GM21619 (cell line): Measurements from ENCODE around the gene ECM2.

Experiments
- ATAC-seq: cut with Tn5 transposase; IDR thresholded peaks from one replicate; pipeline ENCODE4 v1.9.1; 2021; ENCODE audit not compliant: unreplicated experiment

The ECM2 gene

DNA sequence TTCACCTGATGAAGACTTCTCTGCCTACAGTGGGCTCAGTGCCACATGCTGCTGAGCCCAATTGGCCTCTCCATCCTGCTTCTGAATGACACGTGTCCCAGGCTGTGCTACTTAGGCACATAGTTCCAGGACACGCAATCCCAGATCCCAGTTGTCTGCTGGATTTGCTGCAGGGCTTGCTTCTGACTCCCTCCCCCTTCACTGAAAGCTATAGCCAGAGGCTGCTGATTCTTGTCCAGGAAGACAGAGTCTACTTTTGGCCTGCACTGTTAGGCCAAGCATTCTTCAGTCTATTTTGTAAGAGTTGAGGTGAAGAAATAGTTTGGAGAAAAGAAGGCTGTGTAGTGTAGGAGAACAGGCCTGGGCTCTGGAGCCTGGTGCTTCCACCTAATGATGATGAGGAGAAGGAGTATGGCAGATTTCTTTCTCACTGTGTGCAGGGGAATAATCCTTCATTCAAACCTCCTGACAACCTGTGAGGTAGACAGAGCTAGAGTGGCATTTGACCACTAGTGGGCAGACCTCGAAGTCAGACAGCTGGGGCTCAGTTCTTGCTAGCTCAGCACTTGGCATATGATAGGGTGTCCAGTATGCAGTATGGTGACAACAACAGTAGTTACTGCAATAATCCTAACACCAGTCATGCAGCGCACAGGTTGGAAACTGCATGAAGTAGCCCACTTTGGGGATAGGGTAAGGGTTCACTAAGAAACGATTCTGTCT is 34.0 kb downstream of the ECM2 start:
- ATAC-seq: no peak

- ATAC-seq: no peak
Measured at GRCh38 chr9:92500725-92501124, 35.1 kb downstream of the ECM2 start.

GRCh38 chr9:92499701-92500100 is 36.1 kb downstream of the ECM2 start:
- ATAC-seq: no peak

DNA sequence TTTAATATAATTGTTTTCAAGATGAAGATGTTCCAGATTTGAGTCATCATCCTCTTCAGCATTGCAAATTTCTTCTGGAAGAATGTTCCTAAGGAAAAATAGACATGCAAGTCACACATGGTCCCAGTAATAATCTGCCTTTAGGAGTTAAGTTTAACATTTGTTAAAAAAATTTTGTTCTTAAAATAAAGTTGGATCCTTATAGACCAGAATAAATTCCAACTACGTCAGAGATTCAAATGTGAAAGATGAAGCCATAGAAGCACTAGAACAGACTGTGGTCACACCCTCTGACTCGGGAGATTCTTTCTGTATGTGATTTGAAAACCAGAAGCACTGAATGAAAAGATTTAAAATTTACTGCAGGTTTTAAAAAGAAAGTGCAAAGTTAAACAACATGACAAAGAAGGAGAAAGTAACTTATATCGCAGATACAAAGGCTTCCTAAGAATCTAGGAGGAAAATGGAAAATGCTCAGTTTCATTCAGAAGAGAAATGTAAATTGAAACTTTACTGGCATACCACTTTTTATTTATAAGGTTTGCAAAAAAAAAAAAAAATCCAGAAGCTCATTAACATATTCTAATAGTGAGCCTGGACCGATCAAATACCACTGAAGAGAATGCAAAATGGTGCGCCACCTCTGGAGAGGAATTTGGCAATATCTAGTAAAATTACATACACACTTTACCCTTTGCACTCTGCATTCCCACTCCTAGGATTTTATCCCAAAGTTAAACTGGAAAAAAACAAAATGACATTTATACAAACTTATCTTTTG is 39.2 kb downstream of the ECM2 start:
- ATAC-seq: no peak

DNA sequence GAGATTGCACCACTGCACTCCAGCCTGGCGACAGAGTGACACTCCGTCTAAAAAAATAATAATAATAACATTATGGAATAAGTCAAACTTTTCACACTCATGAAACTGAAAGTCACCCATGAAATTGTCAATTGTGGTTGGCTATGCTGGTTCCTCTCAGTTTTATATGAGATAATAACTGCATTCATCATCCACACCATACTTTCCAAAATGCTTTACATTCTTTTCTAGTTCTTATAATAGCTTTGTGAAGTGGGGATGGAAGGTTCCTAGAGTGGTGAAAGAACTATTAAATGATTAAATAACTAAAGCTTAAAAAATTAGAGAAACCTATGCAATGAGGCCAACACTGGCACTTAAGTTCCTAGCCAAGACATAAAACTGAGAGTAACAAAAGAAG is 40.9 kb downstream of the ECM2 start:
- no peak for ATAC-seq

- ATAC-seq: no peak
Measured at GRCh38 chr9:92493749-92494387, 41.9 kb downstream of the ECM2 start.

DNA sequence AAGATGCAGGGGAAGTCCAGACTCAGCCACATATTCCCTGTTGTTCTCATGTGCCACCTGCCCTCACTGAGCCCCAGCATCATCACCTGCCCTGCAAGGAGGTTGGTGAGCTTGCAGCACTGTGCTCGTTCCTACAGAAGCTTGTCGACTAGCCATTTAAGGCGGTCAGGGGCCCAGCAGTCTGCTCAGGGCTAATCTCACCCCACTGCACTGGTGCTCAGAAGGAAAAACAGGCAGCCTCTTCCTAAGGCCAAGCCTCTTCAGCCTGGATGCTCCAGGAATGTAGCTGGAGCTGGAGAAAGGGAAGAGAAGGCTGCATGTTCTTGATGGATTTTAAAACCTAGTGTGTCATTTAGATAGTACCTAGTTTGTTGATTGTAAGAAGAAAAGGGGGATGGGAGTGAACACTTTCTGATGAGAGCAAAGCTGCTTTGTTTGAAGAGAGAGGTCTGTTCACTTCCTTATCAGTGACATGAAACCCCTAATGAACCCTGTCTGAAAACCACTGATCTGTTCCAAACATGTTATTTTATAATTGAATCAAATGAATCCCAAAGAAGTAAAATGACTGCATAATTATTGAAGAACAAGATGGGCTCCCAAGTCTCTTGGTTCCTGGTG is 42.9 kb downstream of the ECM2 start:
- no peak for ATAC-seq

- ATAC-seq: no peak
Measured at GRCh38 chr9:92488681-92489550, 46.9 kb downstream of the ECM2 start.

DNA sequence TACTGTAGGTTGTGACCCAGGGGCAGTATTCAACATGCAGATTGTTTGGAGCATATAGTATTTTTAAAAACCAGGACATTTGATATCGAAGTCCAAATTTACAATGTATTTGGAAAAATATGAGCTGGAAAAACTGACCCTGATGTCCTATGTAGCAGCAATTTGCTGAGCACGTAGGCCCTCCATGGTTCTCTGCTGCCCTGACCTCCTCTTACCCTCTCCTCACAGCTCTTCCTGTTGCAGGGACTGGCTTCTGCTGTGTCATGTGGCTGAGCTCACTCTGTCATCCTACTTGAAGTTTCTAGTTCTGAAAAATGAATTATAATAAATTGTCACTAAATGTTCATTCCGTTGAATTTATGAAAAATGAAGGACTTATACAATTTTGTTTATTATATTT is 49.4 kb downstream of the ECM2 start:
- ATAC-seq: no peak

DNA sequence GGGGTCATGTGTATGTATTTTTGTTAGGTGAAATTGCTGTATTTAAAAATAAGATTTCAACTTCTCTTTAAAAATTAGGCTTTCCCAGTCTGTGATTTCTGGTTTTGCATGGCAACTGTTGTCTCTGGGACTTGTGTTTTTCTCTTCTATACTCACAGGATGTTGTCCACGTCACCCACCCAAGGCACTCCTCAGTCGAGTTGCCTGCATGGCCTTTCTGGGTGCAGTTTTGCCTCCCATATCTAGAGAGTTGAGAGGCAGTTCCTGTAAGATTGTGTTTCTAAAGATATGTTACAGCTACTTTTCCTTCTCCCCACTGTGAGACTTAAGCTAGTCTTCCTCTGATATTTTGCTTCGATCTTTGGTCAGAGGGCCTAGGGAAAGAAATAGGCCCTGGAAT is 51.2 kb downstream of the ECM2 start:
- no peak for ATAC-seq

DNA sequence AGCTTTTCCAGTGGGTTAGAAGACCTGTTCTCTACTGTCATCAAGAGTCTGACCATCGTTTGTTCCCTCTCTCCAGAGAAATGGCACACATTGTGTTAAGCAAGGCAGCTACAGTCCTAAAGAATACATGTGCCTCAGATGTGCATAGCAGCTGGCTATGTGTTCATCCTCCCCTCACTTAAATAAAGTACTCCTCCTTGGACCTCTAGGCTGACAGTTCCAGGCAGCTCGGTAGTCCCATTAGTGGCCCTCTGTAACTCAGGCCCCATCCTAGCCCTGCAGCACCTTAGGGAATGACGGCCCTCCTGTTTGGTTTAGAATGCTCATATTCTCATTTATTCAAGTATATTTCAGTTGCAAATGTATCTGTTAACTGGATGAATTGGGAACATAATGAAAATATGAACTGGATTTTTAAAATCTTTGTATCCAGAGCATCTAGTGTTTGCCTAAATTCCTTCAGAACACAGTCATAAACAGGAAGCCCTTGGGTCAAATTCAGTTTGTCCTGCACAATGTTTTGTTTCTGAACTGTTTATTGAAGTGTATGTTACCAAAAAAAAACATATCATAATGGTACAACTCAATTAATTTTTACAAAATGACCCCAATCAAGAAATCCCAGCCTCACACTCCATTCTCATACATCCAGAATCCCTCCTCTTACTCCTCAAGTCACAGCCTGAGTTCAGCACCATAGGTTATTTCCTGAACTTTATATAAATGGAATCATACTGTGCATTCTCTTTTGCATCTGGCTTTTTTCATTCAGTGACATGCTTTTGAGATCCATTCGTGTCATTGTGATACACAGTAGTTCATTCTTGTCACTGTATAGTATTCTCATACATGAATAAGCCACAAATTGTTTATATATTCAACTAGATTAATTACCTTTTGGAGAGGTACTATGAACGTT is 51.9 kb downstream of the ECM2 start:
- ATAC-seq: no peak

DNA sequence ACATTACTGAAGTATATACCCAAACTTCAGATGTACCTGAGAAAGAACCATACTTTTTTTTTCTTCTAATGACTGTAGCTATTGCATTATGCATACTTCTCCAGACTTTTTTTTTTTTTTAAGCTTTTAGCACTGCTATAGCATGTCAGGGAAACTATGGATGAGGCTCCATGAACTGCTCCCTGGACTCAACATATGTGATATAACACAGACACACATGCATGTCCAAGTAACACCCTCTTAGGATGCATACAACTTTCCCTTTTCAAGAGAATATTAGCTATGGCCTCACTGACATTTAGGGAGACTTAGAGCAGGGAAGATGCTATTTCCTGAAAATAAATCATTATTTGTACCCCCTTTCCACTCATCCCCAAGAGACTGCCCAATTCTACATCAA is 53.0 kb downstream of the ECM2 start:
- no peak for ATAC-seq

DNA sequence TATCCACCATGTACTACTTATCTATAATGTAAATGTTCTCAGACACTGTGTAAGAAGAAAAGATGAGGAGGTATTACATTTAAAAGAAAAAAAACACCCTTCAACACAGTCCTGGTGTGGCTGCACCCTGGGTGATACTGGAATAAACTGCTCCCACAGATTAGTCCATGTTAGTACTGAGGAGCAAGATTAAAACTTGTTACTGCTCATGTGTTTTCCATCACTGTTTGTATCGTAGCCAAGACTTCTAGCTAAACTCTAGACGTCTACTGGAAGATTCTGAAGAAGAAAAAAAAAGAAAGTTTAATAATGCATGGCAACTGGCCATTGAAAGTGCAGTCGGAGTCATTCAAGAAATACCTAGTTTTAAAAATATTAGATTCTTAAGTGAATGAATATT is 53.5 kb downstream of the ECM2 start, which contains the start of gene ASPN:
Gene ASPN, minus strand, starts transcription at position 178 of the 400 bp plus-strand sequence.
- no peak for ATAC-seq

- ATAC-seq: no peak
Measured at GRCh38 chr9:92480986-92481633, 54.7 kb downstream of the ECM2 start.

- ATAC-seq: no peak
Measured at GRCh38 chr9:92480291-92480771, 55.5 kb downstream of the ECM2 start.

GRCh38 chr9:92479346-92479745 is 56.4 kb downstream of the ECM2 start:
- ATAC-seq: no peak

DNA sequence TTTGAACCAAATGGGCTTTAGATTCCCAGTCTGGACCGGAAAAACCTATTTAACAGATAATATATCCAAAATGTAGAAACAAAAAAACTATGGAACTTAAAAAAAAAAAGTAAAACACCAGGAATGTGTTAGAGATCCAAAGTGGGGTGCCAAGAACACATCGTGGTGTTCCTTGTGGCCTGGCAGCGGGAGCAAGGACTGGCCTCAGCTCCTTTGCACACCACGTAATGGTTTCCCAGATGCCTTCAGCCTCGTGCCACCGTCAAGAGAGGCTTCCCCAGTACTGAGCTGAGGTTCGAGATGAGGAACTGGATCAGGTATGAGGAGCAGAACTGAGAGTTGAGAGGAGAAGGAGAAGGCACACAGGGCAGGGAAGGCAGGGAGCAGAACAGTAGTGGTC is 57.0 kb downstream of the ECM2 start:
- no peak for ATAC-seq

GRCh38 chr9:92476962-92477361 is 58.8 kb downstream of the ECM2 start:
- no peak for ATAC-seq

DNA sequence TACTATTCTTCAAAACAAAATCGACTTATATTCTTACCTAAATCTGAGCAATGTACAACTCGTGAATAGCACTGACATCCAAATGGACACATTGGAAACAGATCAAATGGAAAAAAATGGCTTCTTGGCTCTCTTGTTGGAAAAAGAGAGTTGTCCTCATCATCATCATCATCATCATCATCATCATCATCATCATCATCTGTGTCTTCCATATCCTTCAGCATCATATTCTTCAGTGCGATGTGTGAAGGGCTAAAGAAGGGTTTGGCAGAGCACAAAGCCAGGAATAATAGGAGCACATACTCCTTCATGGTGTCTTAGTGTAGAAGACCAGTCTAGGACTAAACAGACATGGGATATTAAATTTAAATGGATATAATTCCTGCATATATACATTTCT is 61.2 kb downstream of the ECM2 start:
- no peak for ATAC-seq
